B cell (primary cell): ENCODE measurements around the gene FGF11.

ENCODE experiments used
- EZH2 ChIP-seq: IDR thresholded peaks from 2 replicates; pipeline ENCODE4 v1.6.1; 2012; ENCODE audit warnings: borderline replicate concordance, low read depth, mild to moderate bottlenecking, moderate library complexity, low read length; ENCODE audit not compliant: insufficient read depth, poor library complexity, severe bottlenecking
- TF ChIP-seq, protein P1 (sequence below): fragments of 200-600 bp; IDR thresholded peaks from one replicate; pipeline ENCODE4 v1.8.0; 2022; ENCODE audit warnings: antibody characterized with exemption, mild to moderate bottlenecking

DNA sequence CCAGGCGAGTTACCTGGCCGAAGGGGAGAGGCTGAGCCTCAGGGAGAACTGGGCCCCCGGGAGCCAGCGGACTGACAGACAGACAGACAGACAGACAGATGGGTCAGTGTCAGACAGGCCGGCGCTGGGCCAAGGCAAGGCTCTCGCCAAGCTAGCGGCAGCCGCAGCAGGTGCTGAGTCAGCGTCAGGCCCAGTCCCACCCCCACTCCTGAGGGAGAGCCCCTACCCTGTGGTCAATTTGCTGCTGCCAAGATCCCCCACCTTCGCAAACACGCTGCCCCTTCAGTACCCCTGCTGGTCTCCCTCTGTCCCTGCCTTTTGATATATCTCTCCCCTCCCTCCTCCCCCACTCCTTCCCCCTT is 1.5 kb downstream of the FGF11 start:
- TF ChIP-seq, protein P1, sequence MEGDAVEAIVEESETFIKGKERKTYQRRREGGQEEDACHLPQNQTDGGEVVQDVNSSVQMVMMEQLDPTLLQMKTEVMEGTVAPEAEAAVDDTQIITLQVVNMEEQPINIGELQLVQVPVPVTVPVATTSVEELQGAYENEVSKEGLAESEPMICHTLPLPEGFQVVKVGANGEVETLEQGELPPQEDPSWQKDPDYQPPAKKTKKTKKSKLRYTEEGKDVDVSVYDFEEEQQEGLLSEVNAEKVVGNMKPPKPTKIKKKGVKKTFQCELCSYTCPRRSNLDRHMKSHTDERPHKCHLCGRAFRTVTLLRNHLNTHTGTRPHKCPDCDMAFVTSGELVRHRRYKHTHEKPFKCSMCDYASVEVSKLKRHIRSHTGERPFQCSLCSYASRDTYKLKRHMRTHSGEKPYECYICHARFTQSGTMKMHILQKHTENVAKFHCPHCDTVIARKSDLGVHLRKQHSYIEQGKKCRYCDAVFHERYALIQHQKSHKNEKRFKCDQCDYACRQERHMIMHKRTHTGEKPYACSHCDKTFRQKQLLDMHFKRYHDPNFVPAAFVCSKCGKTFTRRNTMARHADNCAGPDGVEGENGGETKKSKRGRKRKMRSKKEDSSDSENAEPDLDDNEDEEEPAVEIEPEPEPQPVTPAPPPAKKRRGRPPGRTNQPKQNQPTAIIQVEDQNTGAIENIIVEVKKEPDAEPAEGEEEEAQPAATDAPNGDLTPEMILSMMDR: no peak
- no peak for TF ChIP-seq EZH2
